Dendritic cell treated with granulocyte-macrophage colony-stimulating factor and Interleukin-4, amounts not matched to agents 40 ng/mL and 50 ng/mL, for 4 days (primary cell): ENCODE measurements around the gene TTLL10.

Experiments
- H3K27ac Mint-ChIP-seq: one replicate; pipeline ENCODE4 v1.8.0; 2022; ENCODE audit warnings: mild to moderate bottlenecking, mixed read lengths
- H3K27me3 Mint-ChIP-seq: one replicate; pipeline ENCODE4 v1.8.0; 2022; ENCODE audit warnings: mild to moderate bottlenecking, mixed read lengths
- H3K36me3 Mint-ChIP-seq: one replicate; pipeline ENCODE4 v1.8.0; 2022; ENCODE audit warnings: low read depth, mixed read lengths
- H3K4me1 Mint-ChIP-seq: one replicate; pipeline ENCODE4 v1.8.0; 2022; ENCODE audit warnings: low read depth, mixed read lengths
- H3K4me3 Mint-ChIP-seq: one replicate; pipeline ENCODE4 v1.8.0; 2022; ENCODE audit warnings: mild to moderate bottlenecking, moderate library complexity, mixed read lengths
- H3K9me3 Mint-ChIP-seq: one replicate; pipeline ENCODE4 v1.8.0; 2022; ENCODE audit warnings: mixed read lengths
- intact Hi-C: fragments of 100-400 bp; cut with micrococcal nuclease; formaldehyde crosslinking; loops from one replicate; pipeline ENCODE4 v1.15.0; 2022

Gene TTLL10

DNA sequence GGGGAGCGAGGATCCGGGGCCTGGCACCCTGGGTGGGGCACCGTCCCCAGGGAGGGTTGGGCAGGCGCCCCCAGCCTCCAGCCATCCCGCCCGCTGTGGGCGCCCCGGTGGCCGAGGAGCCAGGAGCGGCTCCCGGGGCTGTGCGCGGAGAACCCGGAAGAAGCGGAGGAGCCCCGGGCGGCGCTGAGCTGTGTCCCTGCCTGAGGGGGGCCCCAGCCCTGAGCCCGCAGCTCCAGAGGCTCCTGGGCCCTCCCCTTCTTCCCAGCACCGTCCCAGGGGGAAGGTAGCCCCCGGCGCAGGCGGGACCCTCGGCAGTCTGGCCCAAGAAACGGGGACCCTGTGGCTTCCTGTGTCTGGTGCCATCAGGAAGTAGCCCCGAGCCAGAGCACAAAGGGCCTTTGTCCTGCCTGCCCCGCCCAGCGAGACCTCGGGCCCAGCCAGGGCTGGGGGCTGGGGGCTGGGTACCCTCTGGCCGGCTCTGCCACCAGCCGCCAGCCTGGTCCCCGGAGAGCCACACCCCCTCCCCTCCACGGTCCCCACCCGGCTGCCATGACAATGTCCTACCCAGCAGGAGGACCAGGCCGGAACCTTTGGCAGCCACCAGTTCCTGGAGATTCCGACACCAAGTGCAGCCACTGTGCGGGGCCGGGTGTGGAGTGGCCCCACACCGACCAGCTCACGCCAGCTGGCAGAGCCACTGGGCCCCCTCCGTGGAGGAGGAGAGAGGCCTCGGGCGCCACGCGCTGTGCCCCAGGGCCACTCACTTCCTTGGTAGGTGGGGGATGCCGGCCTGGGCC, 15.6 kb upstream of the TTLL10 start:
- Mint-ChIP-seq H3K4me3 (peak overlapping the region; percentile 73), H3K9me3 (peaks cover 9% of the 10 kb centered on the region), H3K36me3 (no peaks in the 10 kb centered on the region), H3K27me3 (peaks cover 9% of the 10 kb centered on the region), H3K4me1 (no peaks in the 10 kb centered on the region), H3K27ac (peak overlapping the region; percentile 86)
- intact Hi-C loops, result no loop called here

DNA sequence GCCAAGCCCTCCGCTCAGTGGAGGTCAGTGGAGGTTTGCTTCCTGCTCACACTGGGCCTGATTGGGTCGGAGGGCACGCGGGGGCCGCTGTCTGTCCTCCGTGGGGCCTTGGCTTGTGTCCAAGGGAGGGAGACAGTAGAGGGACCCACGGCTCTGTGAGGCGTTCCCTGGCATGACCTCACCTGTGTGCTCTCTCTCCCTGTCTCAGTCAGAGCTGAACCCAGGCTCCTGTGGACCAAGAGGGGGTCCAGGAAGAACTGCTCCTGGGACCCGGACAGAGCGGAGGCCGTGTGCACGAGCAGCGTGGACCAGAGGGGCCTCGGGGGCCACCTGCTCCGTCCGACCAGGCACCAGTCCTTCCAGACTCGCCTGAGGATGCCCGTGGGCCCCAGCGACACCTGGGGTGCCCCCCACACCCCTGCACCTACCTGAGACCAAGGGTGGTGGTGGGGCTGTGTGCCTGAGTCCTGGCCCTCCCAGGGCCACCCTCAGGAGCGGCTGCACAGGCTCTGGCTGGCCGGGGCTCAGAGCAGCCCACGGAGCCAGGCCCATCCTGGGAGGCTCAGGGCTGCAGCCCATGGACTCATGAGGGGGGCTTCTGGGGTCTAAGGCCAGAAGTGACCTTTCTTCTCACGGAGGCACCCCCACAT, 13.3 kb upstream of the TTLL10 start:
- Mint-ChIP-seq H3K4me3 (no peak overlapping the region), H3K4me1 (no peaks in the 10 kb centered on the region), H3K27me3 (peaks cover 25% of the 10 kb centered on the region), H3K27ac (no peak overlapping the region), H3K36me3 (no peaks in the 10 kb centered on the region), H3K9me3 (no peaks in the 10 kb centered on the region)
- intact Hi-C loops, result no loop called here

DNA sequence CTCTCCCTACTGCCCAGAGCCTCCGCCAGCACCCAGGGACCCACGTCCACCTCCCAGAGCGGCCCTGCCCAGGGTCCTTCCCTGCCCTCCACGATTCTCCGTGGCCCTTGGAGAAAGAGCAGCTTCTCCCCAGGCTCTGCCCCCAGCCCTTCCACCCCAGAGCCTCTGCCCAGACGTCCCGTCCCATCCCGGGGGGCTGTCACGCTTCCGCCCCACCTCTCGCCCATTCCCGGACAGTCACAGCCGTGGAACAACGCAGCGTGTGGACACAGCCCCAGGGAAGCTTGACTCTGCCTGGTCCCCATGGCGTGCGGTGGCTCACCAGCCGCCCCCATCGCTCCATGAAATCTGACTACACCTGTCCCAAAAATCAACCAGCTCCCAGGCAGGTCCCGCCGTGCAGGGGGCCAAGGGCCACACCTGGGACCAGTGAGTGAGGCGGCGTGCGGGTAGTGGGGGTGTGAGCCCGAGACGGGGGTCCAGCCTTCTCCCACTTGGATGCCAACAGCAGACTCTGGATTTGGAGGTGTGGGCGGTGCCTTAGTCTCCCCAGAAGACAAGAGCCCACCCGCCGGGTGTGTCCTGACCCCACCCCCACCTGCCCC, 12.5 kb upstream of the TTLL10 start:
- Mint-ChIP-seq H3K4me1 (no peaks in the 10 kb centered on the region), H3K4me3 (no peak overlapping the region), H3K27ac (no peak overlapping the region), H3K36me3 (no peaks in the 10 kb centered on the region), H3K9me3 (no peaks in the 10 kb centered on the region), H3K27me3 (peaks cover 30% of the 10 kb centered on the region)
- intact Hi-C loops, result no loop called here

DNA sequence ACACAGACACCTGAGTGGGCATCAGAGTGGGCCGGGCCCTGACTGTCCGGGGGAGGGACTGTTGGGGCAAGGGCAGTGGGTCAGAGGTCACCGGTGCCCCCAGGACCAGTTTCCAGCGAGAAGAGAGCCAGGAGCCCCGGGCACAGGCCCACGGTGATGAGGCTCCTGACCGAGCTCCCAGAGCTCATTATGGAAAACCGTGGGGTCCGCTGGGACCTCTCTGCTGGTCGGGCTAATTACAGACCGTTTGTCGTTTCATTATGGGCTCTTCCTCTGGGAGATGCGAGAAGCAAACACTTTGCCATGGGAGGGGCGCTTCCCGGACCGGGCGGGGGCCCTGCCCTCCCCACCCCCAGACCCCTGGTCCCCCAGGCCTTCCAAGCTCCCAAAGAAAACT, 12.0 kb upstream of the TTLL10 start:
- intact Hi-C loops, result no loop called here
- H3K4me1 Mint-ChIP-seq, result no peaks in the 10 kb centered on the region
- no peaks in the 10 kb centered on the region for H3K36me3 Mint-ChIP-seq
- peaks cover 32% of the 10 kb centered on the region for H3K27me3 Mint-ChIP-seq
- H3K4me3 Mint-ChIP-seq, result no peak overlapping the region
- H3K27ac Mint-ChIP-seq, result no peak overlapping the region
- no peaks in the 10 kb centered on the region for H3K9me3 Mint-ChIP-seq

DNA sequence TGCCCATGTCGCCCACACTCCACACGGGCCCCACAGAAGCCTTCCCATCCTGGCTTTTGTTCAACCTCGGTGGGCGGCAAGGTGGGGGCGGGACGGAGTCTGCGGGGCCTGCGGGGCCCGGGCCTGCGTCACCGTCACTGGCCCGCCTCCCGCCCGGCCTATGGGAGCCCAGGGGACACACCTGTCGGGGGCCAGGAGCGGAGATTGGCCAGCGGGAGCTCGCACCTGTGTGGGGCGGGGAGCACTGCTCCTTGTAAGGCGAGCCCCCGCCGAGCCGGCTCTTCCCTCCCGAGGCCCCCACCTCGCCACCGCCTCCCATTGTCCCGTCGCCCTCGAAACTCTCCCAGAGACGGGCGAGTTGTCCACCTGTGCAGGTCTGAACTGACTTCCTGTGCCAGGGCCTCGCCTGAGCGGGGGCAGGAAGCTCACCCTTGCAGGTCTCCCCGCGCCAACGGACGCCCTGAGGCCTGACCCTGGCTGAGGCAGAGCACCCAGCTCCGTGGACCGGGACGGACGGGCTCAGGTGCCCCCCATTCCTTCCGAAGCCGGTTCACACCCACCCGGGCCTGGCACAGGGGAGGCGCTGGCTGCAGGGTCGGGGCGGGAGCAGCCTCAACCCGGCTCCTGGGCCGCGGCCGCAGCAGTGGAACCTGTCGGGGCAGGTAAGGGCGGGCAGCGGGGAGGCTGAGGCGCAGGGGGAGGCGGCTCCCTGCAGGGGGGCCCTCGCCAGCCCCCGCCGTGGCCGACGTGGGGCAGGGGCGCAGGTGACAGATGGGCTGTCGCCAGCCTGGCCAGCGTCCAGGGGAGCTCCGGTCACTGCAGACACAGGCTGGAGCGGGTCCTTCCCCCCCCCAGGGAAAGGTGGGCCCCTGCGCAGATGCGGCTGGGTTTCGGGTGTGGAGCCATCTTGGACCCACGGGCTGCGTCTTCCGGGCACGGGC, 10.8 kb upstream of the TTLL10 start:
- H3K4me1 Mint-ChIP-seq, result no peaks in the 10 kb centered on the region
- intact Hi-C loops, result no loop called here
- peaks cover 32% of the 10 kb centered on the region for H3K27me3 Mint-ChIP-seq
- no peak overlapping the region for H3K27ac Mint-ChIP-seq
- no peaks in the 10 kb centered on the region for H3K9me3 Mint-ChIP-seq
- H3K36me3 Mint-ChIP-seq, result no peaks in the 10 kb centered on the region
- no peak overlapping the region for H3K4me3 Mint-ChIP-seq

DNA sequence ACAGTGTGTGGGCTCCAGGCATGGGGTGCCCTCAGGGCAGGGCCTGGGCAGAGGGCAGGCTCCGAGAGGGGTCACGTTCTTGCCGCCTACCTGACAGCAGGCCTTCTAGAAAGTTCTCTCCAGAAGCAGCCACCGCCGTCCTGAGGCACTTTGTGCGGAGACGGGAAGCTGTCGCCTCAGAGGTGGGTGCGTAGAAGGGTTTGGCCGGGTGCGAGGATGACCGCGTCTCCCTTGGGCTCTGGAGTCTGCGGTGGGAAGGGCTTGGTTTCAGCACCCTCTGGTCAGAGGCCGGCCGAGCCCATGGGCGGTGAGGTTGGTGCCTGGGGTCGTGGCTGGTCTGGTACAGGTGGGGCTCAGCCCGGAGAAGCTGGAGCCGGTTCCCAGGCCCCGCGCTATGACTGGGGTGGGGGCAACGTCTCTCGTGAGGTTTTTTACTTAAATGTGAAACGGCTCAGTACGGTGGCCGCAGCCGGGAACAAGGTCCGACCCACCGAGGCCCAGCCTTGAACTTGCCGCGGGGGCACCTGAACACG, 10.1 kb upstream of the TTLL10 start:
- H3K9me3 Mint-ChIP-seq, result no peaks in the 10 kb centered on the region
- H3K27ac Mint-ChIP-seq, result no peak overlapping the region
- H3K36me3 Mint-ChIP-seq, result no peaks in the 10 kb centered on the region
- no peaks in the 10 kb centered on the region for H3K4me1 Mint-ChIP-seq
- H3K27me3 Mint-ChIP-seq, result peaks cover 32% of the 10 kb centered on the region
- no peak overlapping the region for H3K4me3 Mint-ChIP-seq
- intact Hi-C loops, result no loop called here

DNA sequence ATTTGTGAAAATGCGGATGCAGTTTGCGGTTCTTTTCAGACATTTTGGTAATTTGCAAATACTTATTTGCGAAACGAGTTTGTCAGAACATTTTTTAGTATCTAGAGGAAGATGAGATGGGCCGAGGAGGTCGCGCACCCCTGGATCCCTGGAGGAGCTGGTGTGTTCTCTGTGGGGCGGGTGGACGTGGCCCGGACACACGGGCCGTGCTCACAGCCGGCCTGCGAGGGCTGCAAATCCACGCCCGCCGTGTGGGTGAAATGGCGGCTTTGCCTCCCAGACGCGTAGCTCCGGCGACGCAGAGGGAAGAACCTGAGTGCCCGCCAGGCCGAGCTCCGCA, 9.3 kb upstream of the TTLL10 start:
- no peak overlapping the region for H3K4me3 Mint-ChIP-seq
- intact Hi-C loops, result no loop called here
- peaks cover 36% of the 10 kb centered on the region for H3K27me3 Mint-ChIP-seq
- no peaks in the 10 kb centered on the region for H3K4me1 Mint-ChIP-seq
- no peaks in the 10 kb centered on the region for H3K9me3 Mint-ChIP-seq
- H3K27ac Mint-ChIP-seq, result no peak overlapping the region
- no peaks in the 10 kb centered on the region for H3K36me3 Mint-ChIP-seq

DNA sequence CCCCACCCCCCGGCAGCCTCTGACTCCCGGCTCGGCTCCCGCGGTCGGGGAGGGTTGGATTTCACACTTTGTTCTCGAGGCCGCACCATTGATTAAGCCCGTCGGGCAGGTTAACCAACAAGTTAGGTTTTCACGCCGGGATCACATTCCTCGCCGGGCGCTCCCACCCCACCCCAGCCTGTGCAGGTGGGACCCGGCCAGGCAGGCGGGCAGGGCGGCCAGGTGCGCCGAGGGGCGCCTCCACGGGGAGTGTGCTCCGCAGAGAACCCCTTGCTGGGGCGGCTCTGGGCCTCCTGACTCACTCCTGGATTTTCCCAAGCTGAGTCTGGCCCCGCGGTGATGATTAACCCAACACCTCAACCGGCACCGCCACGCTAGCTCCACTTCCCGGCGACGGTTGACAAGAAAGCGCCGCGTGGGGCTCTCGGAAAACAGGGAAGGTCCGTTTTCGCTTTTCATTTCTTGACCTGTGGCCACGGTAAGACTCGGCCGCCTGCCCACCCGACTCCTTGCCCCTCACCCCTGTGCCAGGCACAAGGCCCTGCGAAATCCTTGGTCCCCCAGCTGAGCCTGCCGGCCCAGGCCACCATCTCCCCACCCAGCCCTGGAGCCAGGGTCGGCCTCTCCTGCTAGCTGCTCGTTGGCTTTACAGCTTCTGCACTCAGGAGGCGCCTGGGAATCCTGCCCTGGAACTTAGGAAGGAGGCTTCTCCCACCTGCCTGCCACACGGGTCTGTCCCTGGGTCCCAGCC, 8.8 kb upstream of the TTLL10 start:
- no peaks in the 10 kb centered on the region for H3K9me3 Mint-ChIP-seq
- H3K27ac Mint-ChIP-seq, result no peak overlapping the region
- H3K4me1 Mint-ChIP-seq, result no peaks in the 10 kb centered on the region
- intact Hi-C loops, result no loop called here
- H3K4me3 Mint-ChIP-seq, result no peak overlapping the region
- no peaks in the 10 kb centered on the region for H3K36me3 Mint-ChIP-seq
- H3K27me3 Mint-ChIP-seq, result peaks cover 41% of the 10 kb centered on the region

DNA sequence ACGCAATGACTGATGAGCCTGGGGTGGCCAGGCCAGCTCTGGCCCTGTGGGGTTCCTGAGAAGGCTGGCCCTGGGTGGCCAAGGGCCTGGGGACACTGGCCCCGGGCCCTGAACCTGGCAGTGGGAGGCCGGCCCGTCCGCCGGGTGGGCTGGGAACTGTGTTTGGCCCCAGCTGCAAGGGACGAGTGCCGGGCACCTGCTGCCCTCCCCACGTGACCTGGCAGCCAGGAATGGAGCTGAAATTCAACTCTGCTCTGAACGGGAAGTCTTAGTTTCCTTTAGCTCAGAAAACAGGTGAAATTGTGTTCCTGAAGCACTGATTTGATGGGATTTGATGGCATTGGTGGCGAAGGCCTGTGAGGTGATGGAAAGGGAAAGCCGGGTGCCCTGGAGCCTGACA, 8.2 kb upstream of the TTLL10 start:
- intact Hi-C loops, result no loop called here
- Mint-ChIP-seq H3K27ac (no peak overlapping the region), H3K4me1 (no peaks in the 10 kb centered on the region), H3K27me3 (peaks cover 46% of the 10 kb centered on the region), H3K36me3 (no peaks in the 10 kb centered on the region), H3K9me3 (no peaks in the 10 kb centered on the region), H3K4me3 (no peak overlapping the region)

DNA sequence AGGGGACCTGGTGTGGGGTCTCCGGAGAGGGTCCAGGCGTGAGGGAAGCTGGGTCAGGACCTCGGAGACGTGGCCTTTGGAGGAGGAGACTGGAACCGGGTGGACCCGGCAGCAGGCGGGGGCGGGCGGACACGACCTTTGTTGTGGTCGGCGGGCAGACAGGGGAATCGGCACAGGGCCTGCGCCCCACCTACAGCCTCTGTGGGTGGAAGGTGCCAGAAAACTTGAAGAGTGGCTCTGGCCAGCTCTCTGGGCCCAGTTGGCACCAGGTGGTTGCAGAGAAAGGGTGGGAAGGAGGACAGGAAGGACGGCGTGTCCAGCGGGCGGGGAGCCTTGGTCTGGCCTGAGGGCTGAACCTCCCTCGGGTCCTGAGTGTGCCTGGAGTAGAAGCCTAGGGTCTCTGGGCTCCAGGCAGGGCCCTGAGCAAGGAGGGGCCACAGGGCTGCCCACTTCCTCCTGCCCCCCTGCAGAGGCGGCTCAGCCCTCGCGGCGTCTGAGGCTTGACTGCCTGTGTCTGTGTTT, 7.7 kb upstream of the TTLL10 start:
- H3K4me1 Mint-ChIP-seq, result no peaks in the 10 kb centered on the region
- no peaks in the 10 kb centered on the region for H3K36me3 Mint-ChIP-seq
- peaks cover 48% of the 10 kb centered on the region for H3K27me3 Mint-ChIP-seq
- no peak overlapping the region for H3K4me3 Mint-ChIP-seq
- H3K27ac Mint-ChIP-seq, result no peak overlapping the region
- intact Hi-C loops, result no loop called here
- no peaks in the 10 kb centered on the region for H3K9me3 Mint-ChIP-seq

DNA sequence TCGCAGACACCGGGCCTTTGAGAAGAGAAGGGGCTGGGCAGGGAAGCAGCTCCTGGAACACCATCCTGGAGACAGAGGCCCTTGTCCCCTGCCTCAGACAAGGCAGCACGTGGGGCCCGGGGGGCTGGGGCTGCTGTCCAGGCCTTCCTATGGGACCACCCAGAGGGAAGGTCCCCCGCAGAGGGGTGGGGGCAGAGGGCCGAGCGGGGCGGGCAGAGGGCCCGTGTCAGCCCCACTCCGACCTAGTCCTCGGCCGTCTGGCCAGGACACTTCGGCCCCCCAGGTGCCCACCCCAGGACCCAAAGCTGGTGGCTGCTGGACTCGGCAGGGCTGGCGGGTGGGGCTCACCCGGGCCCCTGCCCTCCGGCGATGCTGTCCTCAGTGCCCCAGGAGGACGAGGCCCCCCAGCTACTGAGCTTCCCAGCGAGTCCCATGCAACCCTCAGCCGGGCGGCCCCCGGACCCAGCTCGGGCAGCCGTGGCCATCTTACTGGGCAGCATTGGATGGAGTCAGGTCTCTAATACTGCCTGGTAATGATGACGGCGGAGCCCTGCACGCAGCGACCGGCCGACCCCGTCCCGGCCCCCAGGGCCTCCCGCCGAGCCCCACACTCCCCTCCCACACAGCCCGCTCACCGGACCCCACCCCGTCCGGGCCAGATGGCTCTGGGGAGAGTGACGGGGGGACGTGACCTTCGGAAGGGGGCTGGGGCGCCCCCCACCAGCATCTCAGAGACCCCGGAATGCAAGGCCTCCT, 6.9 kb upstream of the TTLL10 start:
- Mint-ChIP-seq H3K9me3 (no peaks in the 10 kb centered on the region), H3K4me1 (no peaks in the 10 kb centered on the region), H3K36me3 (no peaks in the 10 kb centered on the region), H3K4me3 (no peak overlapping the region), H3K27ac (no peak overlapping the region), H3K27me3 (peaks cover 52% of the 10 kb centered on the region)
- intact Hi-C loops, result no loop called here

DNA sequence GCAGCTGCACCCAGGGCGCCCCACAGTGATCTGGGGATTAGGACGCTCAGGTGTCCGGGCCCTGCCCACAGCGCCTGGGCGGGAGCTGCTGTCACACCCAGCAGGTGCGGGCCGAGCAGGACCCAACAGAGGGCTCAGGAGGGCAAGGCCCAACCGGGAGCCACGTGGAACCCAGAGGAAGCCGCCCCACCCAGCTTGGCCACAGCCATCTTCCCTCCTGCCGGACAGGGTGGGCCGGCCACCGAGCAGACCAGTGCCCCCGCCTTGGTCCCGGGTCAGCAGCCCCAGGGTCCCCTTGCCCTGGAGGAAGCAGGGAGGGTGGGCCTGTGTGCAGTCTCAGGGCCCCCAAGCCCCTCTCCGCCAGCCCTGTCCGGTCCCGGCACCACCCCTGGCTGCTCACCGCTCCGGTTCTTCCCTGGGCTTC, 6.3 kb upstream of the TTLL10 start:
- Mint-ChIP-seq H3K4me1 (no peaks in the 10 kb centered on the region), H3K4me3 (no peak overlapping the region), H3K27ac (no peak overlapping the region), H3K9me3 (no peaks in the 10 kb centered on the region), H3K27me3 (peaks cover 55% of the 10 kb centered on the region), H3K36me3 (no peaks in the 10 kb centered on the region)
- intact Hi-C loops, result no loop called here
